Measurements from ENCODE around the gene ERFE.
"Not testable (repeated sequence)": the region's sequence is repeated elsewhere in the genome, so short reads cannot be mapped to it uniquely, and the experiment has no call there.

The ERFE gene

DNA sequence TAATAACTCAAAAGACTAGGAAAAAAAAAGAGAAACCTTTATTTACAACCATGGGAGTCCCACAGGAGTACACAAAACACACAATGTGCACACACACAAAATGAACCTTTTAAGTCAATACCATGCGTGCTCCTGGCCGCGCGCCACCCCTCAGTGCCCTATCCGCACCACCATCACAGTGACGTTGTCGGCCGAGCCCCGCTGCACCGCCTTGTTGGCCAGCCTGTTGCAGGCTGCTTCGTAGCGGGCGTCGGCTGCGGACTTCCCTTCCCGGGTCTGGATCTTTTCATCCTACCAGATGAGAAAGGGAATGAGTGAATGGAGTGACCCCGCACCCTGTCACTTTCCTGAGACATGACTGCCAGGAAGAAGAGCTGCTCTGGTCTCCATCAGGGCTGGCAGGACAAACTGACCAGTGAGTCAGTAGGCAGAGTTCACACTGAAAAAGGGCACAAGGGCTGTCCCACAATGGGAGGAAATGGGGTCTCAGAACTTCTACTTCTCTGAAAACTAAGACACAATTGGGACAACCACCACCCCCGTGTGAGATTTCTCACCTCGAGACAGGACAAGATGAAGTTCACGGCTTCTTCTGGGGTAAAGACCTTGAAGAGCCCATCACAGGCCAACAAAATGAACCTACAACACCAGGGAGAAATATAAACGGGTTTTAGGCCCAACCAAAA is 11.8 kb downstream of the ERFE start:
- DNase-seq = no peak

DNA sequence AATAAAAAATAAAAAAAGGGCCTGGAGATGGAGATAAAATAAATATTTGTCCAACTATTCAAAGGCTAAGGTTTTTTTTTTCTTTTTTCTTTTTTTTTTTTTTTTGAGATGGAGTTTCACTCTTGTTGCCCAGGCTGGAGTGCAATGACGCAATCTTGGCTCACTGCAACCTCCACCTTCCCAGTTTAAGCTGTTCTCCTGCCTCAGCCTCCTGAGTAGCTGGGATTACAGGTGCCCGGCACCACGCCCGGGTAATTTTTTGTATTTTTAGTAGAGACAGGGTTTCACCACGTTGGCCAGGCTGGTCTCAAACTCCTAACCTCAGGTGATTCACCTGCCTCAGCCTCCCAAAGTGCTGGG is 12.3 kb downstream of the ERFE start:
- not testable (repeated sequence) for DNase-seq

DNA sequence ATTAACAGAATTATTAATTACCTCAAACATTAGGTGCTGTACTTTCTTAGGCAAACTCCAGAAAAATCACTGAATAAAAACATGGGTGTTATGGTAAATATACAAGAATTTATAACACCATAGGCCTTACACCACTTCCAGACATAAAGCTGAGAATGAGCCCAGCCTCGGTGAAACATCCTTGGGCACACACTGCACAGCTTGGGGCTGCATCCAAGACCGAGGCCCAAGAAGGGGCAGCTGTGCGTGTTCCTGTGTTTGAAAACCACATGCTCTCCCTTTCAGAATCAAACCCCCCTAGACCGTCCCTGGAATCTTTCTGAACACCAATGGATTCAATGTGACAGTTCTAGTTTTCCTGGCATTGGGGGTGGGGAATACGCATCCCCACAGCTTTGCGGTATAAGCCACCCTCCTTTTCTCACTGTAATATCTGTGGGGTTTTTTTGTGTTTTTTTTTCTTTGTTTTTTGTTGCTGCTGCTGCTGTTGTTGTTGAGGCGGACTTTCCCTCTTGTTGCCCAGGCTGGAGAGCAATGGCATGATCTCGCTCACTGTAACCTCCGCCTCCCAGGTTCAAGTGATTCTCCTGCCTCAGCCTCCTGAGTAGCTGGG is 12.9 kb downstream of the ERFE start:
- no peak for DNase-seq

DNA sequence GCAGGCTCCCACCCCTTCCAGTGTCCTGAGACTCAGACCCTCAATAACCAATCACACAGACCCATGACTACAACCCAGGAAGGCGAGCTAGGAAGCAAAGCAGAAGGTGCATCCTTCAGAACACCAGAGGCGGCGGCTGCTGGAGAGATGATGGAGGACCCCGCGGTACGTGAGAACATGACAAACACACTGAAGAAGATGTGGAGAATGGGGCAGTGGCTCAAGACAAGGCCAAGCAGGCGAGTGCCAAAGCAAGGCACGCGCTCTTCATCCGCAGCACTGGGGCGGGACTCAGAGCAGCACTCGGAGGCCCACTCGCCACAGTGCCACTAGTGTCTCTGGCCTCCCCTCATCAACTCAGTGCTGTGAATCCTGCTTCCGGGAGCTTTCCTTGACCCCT is 13.7 kb downstream of the ERFE start:
- DNase-seq = no peak

DNA sequence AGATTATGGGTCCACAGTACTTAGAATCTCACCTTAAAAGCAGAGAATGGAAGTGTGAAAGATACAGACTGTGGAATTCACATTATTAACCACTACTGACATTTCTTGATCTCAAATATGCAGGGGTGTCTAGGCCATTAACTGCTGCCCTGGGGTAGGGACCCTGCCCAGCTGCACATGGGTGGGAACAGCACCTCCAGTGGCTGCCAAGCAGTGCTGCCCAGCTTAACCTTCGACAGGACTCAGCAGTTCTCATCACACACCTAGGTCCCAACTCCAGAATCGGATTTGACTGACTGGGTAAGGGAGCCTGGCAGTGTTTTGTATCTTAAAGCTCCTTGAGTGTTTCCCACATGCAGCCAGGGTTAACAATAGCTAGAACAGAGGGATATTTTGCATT is 14.9 kb downstream of the ERFE start:
- no peak for DNase-seq

DNA sequence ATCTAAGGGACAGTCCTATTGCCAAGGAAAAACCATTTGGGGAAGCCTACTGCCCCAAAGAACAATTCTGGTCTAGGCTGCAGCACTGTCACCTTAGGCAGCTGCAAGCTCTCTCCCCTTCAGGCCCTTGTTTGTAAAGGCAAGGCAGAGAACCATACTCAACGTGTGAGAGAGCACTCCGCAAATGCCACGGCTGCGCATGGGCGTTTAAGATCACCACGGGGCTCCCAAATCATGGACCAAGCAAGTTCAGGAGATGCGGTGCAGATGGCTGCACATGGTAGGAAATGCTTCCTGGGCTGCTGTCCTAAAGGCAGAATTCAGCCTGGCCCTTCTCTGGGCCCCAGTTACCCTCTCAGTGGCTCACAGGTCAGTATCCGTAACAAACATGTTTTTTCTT is 15.5 kb downstream of the ERFE start:
- DNase-seq = no peak

DNA sequence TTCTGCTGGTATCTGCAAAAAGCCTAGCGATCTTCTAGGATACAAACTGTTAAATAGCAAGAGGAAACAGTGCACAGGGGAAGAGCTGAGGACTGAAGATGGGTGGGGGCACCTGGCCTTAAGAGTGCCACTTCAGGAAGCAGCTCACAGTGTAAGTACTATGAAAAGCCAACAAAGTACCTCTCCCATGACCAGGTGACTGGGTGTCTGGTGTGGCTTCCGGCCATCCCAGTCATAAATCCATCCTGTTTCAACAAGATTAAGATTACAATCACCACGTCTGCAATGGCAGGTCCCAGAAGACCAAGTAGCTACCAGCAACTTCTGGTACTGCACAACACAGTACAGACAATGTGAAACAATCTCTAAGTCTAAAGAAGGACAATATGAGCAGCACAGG is 15.9 kb downstream of the ERFE start:
- DNase-seq = no peak

DNA sequence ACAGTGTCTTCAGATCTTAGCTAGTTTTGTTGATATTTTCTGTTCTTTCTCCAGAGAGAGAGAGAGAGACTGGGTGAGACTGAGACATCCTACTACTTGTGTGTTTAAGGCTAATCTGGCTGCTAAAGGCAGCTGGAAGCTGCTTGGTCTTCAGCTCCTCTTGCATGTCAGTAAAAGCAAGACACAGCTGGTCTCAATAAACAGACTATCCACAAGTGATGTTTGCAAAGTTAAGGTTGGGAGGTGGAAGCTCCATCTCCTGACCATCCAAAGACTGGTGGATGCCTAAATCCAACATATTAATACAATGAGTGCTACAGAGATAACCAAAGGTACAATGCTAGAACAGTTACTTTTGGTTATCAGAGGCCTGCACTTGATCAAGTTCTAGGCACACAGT is 17.8 kb downstream of the ERFE start:
- DNase-seq = no peak

DNA sequence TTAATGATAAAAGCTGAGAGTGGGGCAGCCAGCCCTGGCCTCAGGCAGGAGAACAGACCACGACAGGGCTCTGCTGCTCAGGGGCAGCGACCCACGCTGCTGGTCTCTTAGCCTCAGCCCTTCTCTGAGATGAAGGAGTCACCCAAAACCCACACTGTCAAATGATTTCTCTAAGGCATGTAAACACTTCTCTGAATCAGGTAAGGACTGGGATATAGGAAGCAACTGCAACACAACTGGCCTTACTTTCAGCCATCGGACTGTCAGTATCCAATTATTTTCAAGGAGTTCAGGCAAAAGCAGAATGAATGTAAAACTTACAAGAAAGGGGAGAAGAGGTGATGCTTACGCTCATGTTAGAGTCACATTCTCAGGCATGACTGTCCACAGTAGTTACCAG is 21.8 kb downstream of the ERFE start:
- DNase-seq = no peak

DNA sequence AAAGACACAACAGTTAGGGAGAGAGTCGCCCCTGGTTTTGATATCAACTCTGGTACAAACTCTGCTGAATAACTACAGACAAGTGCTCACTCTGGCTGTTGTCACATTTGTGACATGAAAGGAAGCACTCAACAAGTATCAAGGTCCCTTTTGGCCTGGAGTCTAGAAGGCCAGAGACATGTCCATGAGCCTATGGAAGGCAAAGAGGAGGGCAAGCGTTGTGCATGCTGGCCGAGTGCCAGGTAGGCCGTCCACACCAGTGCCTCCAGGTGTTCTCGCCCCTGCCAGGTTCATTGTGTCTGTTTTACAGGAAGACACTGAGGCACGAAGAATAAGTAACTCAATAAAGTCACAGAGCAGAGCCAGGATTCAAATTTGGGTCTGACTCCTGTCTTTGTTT is 23.6 kb downstream of the ERFE start:
- no peak for DNase-seq

DNA sequence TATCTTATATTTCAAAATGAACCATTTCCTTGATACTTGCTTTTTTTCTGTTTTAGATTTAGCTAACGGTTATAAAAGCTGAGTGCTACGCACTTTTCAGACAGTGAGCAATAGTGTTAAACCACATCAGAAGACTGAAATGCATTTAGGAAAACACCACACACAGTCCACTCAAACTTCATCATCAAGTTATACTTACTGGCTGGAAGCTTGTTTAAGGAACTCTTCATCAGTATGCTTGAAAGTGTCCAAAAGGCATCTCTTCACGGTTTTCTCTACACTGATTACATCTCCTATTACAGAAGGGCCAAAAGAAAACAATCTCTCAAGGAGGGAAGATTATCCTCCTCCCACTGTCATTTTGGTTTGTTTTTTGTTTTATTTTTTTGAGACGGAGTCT is 25.1 kb downstream of the ERFE start:
- no peak for DNase-seq

DNA sequence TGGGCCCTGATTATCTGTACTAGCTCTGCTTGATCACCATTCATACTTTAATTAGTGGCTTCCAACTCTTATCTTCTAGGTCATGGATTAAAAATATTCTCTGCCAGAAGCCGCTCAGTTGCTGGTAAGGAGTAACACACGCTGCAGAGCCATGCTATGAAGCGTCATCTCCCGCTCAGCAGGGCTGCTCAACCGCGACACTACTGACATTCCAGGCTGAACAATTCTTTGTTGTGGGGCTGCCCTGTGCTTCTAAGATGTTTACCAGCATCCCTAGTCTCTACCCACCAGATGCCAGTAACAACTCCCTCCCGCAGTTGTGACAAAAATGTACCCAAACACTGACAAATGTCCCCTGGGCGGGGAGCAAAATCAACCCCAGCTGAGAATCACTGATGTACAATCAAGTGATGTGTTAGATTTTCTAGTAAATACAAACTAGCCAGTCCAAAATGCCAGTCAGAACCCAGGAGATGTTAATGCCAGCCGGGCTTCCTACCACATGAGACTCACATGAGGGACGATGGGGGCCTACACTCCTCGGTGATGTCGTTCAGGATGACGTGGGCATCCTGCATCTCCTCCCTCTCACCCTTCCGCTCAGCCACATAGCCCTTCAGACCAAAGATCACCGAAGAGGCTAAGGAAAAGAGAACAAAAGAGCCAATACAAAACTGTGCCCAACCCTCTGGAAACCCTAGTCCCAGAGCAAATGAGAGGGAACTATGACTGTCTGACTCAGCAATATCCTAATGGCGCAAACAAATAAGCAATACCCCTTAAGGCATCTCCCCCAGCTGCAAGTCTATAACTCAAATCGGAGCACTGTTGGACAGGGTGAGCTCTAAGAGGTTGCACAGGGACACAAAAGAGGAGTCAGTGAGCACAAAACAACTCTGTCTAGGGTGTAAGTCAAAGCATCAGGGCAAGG is 29.1 kb downstream of the ERFE start:
- DNase-seq = no peak

DNA sequence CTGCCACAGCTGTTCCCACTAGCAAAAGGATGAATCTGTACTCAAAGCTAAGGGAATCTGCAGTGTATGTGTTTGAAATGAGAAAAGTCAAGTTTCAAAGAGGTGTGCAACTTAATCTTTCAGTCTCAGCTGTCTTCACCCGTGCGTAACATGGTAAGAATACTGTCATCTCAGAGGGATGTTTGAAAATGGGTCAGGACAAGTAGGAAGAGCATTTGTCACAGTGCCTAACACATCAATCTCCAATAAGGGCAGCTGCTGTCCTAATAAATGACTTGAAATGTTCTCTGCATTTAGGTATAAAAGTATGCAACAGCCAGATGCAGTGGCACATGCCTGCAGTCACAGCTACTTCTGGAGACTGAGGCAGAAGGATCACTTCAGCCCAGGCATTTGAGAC is 31.7 kb downstream of the ERFE start:
- no peak for DNase-seq

DNA sequence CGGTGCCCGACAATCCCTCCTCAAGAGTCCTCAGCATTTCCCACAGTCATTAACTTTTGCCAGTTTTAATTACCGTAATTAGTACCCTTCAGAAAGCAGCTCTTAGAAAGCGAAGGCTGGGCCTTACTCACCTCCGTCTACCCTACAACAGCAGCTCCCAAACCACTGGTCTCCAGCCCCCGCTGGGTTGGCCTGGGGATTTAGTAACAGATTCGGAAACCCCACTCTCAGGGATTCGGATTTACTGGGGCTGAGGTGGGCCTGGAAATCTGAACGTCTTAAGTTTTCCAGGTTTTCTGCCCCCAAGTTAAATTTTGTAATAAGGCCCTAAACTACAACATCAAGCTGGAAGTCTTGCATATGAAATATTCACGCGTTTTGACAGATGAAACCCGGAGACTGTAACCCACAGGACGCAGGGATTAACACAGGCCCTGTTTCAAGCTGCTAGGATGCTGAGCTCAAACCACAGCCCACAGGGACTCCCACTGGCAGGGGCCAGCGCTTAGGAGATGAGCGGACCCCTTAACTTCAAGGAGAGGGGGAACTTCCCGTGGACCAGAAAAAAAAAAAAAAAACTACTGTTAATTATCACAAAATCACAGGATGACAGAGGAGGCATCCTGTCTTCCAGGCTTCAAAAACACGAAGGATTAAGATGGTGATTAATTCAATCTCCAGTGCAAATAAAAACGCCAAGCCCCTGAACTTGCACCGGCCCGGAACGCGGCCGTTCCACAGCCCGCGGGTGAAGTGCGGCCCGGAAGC is 43.7 kb downstream of the ERFE start:
- DNase-seq = peak; percentile 8

DNA sequence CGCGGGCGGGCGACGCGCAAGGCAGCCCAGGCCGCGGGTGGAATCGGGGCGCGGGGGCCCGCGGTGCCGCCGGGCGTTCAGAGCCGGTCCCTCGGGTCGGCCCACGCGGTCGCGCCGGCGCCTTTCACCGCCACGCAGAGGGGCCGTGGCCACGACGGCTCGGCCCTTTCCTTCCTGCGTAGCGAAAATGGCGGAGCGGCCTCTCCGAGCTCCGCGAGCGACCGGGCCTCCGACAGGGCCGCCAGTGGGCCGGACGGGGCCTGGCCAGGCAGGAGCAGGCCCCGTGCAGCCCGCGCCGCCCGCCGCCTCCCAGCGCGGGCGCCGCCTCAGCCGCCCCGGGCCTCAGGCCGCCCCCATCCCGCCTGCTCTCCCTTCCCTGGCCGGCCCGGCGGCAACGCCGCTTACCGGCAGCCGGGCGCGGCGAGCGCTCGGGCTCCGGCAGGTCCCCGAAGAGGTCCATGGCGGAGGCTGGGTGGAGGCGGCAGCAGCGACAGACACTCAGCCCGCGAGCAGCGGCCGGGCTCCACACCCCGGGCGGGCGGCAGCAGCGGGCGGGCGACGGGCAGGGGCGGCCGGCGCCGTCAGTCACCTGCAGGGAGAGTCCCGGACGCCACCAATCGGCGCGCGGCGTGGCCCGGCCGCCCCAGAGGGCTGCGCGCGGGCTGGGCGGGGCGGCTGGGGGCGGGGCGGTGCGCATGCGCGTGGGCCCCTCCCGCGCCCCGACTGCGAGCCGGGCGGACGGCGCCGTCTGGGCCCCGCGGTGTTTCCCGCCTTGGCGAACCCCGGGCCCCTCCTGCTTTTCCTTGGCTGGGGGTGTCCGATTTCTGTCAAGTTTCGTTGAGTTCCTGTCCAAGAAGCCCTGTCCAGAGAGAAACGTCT is 44.6 kb downstream of the ERFE start, which contains the start of gene ILKAP:
Gene ILKAP (minus strand): TSS at position 602 of the 879 bp plus-strand sequence. CDS start 142 bp downstream, at position 460.
- DNase-seq = peak; percentile 86

DNA sequence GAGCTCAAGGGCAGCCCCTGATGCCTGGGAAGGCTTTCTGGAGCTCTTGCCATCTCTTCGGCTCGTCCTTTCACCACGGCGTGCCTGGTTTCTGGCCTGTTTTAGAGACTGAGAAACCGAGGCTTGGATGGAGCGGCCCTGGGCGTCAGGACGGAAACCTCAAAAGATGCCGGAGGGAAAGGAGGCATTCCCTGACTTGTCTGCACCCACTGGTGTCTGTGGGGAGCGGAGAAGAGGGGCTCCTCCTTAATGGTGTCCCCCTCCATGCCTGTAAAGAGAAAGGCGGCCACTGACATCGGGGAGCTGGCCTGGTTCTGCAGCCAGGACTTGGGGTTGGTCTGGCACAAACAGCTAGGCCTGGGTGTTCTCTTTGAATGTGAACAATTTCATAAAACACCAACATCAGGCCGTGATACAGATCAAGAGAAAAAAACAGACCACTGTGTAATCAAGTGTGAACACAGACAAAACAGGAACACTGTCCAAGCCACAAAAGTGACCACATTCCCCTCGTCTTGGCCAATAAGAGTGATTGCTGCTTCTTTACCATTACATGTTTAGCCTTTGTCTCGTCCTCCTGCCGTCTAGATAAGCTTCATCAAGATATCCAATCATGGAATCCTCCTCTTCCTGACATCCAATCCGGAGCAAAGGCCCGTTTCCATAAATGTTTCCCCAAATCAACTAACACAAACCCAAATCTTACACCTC is 45.4 kb downstream of the ERFE start:
- DNase-seq = no peak

DNA sequence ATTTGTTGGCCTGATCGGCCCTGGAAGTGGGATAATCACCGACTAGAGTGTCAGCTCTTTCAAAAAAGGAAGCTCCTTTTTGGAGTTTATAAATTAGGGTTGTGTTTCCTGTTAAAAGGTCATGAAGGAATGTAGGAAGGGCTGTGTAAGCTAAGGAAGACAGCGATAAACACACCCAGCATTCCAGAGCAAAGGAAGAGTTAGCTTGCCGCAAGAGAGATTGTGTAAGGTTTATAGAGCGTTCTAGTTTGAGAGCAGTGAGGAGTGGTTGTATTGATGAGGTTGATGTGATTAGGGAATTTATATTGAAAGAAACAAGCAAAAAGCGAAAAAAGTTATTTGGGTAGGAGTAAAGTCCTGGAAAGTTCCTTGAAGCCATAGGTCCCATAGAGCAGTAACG is 48.2 kb downstream of the ERFE start:
- no peak for DNase-seq

DNA sequence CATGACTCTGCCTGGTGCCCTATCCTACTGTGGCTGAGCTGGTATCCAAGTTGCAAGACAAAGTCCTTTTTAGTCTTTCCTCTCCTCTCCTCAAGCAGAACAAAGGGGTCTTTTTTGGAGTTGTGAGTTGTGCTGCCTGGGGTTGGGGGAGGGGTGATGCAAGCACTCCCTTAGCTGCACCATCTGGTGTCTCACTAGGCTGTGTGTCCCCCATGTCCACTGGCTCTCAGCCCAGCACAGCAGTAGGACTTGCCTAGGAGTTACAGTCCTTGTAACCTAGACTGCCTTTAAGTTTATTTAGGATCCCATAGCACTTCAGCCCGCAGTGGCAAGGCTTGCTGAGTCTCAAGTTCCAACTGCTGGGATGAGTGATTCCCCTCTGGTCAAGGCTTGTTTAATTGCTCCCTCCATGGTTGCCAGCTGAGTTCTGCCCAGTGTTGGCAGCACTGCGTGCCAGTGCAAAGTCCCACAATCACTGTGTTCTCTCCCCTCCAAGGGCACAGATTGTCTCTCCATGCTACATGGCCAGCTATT is 57.9 kb downstream of the ERFE start:
- no peak for DNase-seq
